BE2C (cell line): Measurements from ENCODE around the gene RAPGEF6.
A peak's percentile ranks its signal among the peaks of the same experiment; 100 is the strongest.
"Not testable (repeated sequence)": the region's sequence is repeated elsewhere in the genome, so short reads cannot be mapped to it uniquely, and the experiment has no call there.

Source experiments
- DNase-seq: peaks from one replicate; pipeline ENCODE4 v3.0.0-alpha.2; 2020
- H3K27me3 ChIP-seq: fragments of 250-450 bp; sonication (Bioruptor Pico); 2 replicates; pipeline ENCODE4 v1.5.1; 2020; ENCODE audit warnings: mild to moderate bottlenecking
- H3K36me3 ChIP-seq: fragments of 250-450 bp; sonication (Bioruptor Pico); 2 replicates; pipeline ENCODE4 v1.5.1; 2020; ENCODE audit warnings: mild to moderate bottlenecking
- H3K4me1 ChIP-seq: fragments of 250-450 bp; sonication (Bioruptor Pico); 2 replicates; pipeline ENCODE4 v1.5.1; 2020
- H3K4me3 ChIP-seq: 2 replicates; pipeline ENCODE4 v1.5.1; 2011; ENCODE audit warnings: low read depth, low read length
- H3K9me3 ChIP-seq: fragments of 250-450 bp; sonication (Bioruptor Pico); 2 replicates; pipeline ENCODE4 v1.5.1; 2020
- TF ChIP-seq, protein P1 (sequence below): IDR thresholded peaks from 2 replicates; pipeline ENCODE4 v1.5.1; 2012; ENCODE audit warnings: mild to moderate bottlenecking, low read depth, low read length

RAPGEF6 gene

DNA sequence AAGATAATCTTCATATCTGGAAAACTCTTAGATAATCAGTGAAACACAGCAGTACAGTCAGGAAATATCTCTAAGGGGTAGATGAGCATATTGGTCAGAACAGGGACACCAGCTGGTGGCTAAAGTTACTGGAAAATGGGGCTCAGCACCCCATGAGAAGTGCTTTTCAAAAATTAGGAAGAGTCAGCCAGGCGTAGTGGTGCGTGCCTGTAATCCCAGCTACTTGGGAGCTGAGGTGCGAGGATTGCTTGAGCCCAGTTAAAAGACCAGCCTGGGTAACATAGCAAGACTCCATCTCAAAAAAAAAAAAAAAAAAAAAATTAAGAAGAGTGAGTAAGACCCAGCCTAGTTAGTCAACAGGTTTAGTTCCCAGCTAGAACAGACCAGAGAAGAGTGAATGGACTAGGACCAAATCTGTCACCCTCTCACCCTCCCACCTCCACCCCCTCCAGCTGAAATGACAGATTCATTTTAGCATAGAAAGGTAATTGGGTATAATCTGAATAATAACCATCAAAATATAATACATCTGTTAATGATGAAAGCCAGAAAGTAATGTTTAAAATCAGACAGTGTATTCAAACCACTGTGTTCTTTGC is 250.3 kb downstream of the RAPGEF6 start:
- H3K4me1 ChIP-seq: peaks cover 12% of the 10 kb centered on the region

DNA sequence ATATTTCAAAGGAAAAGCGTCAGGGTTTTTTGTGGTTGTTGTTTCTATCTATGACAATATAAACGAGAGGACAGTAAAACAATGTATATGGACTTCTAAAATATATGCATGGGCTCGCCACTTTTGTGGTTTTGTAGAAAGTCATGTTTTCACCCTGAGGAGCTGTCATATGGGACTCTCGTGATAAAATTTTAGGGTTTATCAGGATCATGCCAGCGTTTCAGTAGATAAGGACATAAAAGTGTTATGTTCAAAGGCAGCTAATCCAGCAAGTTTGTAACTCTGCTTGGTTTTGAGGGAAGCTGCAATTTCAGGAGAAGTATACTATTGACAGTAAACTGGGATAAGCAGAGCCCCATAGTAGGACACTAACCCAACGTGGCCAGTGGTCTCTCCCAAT is 250.9 kb downstream of the RAPGEF6 start:
- Histone ChIP-seq H3K27me3 (no peaks in the 10 kb centered on the region), H3K9me3 (no peaks in the 10 kb centered on the region), H3K36me3 (no peaks in the 10 kb centered on the region), H3K4me1 (peaks cover 12% of the 10 kb centered on the region), H3K4me3 (no peak overlapping the region)
- DNase-seq: no peak
- TF ChIP-seq, protein P1, sequence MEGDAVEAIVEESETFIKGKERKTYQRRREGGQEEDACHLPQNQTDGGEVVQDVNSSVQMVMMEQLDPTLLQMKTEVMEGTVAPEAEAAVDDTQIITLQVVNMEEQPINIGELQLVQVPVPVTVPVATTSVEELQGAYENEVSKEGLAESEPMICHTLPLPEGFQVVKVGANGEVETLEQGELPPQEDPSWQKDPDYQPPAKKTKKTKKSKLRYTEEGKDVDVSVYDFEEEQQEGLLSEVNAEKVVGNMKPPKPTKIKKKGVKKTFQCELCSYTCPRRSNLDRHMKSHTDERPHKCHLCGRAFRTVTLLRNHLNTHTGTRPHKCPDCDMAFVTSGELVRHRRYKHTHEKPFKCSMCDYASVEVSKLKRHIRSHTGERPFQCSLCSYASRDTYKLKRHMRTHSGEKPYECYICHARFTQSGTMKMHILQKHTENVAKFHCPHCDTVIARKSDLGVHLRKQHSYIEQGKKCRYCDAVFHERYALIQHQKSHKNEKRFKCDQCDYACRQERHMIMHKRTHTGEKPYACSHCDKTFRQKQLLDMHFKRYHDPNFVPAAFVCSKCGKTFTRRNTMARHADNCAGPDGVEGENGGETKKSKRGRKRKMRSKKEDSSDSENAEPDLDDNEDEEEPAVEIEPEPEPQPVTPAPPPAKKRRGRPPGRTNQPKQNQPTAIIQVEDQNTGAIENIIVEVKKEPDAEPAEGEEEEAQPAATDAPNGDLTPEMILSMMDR: no peak

More for the DNA sequence above, 250.3 kb downstream of the RAPGEF6 start:
- Histone ChIP-seq H3K4me3 (no peak overlapping the region), H3K36me3 (peaks cover 3% of the 10 kb centered on the region), H3K9me3 (no peaks in the 10 kb centered on the region), H3K27me3 (no peaks in the 10 kb centered on the region)
- TF ChIP-seq, protein P1: no peak
- no peak for DNase-seq

DNA sequence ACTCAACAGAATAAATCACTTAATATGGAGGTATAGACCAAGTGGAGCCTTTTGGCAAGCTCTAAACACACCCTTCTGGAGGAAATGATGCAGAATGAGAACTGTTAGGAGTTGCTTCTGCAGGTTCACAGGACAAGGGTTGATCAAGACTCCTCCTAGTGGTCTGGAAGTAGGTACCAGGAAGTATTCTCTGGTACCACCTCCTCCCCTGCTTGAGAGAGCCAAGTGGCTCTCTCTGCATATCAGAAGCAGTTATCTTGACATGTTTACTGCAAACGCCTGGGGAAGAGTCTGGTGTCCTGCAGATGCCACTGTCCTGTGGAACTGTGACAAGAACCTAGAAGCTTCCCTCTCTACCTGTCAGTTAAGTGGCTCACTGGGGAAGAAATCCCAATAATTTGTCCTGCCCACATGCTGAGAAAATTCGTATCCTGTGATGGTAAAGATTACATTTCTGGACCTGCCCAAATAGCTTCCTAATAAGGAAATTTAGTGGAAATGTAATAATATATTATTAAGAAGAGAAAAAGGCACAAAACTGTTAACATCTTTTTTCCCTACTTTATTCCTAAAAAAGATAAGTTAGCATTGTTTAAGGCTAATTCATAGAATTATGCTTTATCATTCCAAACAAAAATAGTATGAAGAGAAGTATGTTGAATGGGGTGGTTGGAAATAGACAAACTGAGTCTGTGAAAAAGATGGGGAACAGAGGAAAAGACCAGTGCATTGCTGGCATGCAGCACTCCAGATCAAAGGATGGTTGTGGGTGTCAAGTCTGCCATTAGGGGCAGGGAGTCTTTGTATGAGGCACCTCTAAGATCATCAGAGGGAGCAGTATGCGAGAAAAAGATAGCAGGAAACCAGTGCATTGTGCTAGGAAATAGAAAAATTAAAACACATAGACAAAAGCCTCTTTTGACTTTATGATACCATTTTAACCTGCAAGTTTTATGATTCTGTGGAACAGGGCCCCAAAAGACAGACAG is 252.3 kb downstream of the RAPGEF6 start:
- Histone ChIP-seq H3K27me3 (no peaks in the 10 kb centered on the region), H3K4me1 (peaks cover 12% of the 10 kb centered on the region)
- peak; percentile 69 for DNase-seq

DNA sequence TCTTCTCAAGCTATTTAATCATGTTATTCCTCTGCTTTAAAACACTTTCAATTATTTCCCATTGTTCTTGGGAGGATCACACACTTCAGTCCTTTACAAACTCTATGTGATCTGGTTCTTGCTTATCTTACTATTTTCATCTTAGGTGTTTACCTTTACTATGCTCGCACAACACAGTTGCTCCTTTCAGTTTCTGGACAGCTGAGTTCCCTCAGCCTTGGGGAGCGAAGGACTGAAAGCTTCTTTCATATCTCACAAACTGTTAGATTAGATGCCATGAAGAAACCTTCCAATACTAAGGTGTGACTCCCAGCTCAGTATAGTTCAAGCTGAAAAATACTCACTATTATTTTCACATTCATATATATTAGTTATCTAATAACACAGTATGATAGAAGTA is 253.3 kb downstream of the RAPGEF6 start:
- no peaks in the 10 kb centered on the region for H3K9me3 ChIP-seq
- H3K4me3 ChIP-seq: no peak overlapping the region
- TF ChIP-seq, protein P1: no peak
- H3K27me3 ChIP-seq: no peaks in the 10 kb centered on the region
- H3K4me1 ChIP-seq: peaks cover 12% of the 10 kb centered on the region
- no peak for DNase-seq
- no peaks in the 10 kb centered on the region for H3K36me3 ChIP-seq

More for the DNA sequence above, 252.3 kb downstream of the RAPGEF6 start:
- Histone ChIP-seq H3K36me3 (no peaks in the 10 kb centered on the region), H3K9me3 (no peaks in the 10 kb centered on the region), H3K4me3 (no peak overlapping the region)
- TF ChIP-seq, protein P1: peak; percentile 90

DNA sequence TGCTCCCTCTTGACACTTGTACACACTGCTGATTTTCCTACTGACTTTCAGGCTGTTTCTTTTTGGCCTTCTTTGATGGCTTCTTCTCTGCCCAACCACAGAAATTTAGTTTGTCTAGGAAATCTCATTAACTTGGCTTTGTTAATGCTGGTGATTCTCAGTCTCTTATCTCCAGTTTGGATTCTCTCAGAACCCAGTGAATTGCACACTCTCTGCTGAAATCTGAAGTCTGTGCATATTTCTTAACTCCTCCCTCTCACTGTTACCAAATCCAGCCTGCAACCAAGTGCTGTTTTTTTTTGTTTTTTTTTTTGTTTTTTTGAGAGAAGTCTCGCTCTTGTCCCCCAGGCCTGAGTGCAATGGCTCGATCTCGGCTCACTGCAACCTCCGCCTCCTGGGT is 254.0 kb downstream of the RAPGEF6 start:
- Histone ChIP-seq H3K4me3 (no peak overlapping the region), H3K36me3 (no peaks in the 10 kb centered on the region), H3K27me3 (no peaks in the 10 kb centered on the region), H3K4me1 (peaks cover 12% of the 10 kb centered on the region), H3K9me3 (no peaks in the 10 kb centered on the region)
- DNase-seq: no peak
- TF ChIP-seq, protein P1: no peak

DNA sequence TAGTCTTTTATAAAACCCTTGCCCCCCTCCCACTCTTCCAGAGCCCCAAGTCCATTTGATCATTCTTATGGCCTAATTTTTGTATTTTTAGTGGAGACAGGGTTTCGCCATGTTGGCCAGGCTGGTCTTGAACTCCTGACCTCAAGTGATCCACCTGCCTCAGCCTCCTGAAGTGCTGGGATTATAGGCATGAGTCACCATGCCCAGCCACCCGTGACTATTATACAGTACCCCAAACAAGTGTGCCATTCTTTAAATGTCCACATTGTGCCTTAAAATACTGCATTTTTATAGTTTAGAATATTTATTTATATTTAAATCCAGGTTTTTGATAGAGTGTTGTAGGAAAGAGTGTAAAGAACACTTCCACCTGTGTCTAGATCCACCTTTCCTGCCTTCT is 254.8 kb downstream of the RAPGEF6 start:
- peaks cover 12% of the 10 kb centered on the region for H3K4me1 ChIP-seq

More for the DNA sequence above, 254.8 kb downstream of the RAPGEF6 start:
- not testable (repeated sequence) for H3K27me3 ChIP-seq, H3K4me3 ChIP-seq, H3K9me3 ChIP-seq, H3K36me3 ChIP-seq, DNase-seq
